H54 (cell line): Measurements from ENCODE around the gene C1orf53.
"Not testable (repeated sequence)": the region's sequence is repeated elsewhere in the genome, so short reads cannot be mapped to it uniquely, and the experiment has no call there.

Experiments
- DNase-seq: peaks from one replicate; pipeline ENCODE4 v3.0.0; 2011; ENCODE audit warnings: low spot score, mixed read lengths; ENCODE audit not compliant: insufficient read length
- FAIRE-seq: peaks from 3 replicates; lab custom pipeline; 2011; peaks lifted over from hg19 to GRCh38; lab: Jason Lieb, UNC
- POLR2A ChIP-seq: IDR thresholded peaks from 2 replicates; pipeline ENCODE4 v1.6.1; 2011; ENCODE audit warnings: low read depth, mild to moderate bottlenecking, low read length

C1orf53 gene

DNA sequence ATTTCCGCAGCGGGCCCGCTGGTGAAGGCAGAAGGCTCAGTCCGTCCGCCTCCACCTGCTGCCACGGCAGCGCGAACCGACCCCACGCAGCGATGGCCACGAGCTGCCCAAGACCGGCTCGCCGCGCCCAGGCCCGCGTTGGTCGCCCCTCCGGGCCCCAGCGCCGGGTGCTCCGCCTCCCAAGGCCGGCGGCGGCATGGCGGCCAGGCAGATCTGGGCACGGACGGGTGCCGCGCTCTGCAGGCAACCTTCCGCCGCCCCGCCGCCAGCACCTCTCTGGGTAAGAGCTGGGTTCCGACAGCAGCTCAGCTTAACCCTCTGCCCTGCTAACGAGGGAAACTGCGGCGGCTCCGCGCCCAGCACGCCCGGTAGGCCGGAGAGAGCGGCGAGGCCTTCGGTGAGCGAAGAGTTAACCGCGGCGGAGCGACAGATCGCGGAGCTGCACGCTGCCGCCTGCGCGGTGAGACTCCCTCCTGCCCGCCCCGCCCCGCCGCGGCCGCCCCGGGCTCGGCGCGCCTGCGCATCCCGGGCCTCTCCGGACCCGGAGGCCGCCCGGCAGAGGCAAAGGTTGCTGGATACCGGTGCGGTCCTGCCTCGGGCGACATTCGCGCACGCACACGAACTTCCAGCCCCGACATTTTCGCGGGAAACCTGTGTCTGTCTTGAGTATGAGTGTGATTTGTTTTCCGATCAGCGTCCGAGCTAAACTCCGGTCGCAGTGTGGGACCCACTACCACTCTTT lies at the start of gene C1orf53:
TSS of gene C1orf53 (plus strand) at position 177 of the 742 bp plus-strand sequence. CDS start at position 197, 20 bp downstream.
- peak; percentile 79 for TF ChIP-seq POLR2A
- FAIRE-seq (no peak), DNase-seq (peak; percentile 93)

DNA sequence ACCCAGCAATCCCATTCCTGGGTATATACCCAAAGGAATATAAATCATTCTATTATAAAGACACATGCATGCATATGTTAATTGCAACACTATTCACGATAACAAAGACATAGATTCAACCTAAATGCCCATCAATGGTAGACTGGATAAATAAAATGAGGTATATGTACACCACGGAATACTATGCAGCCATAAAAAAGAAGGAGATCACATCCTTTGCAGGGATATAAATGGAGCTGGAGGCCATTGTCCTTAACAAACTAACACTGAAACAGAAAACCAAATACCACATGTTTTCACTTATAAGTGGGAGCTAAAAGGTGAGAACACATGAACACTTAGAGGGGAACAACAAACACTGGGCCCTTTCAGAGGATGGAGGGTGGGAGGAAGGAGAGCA lies 46.7 kb upstream of the C1orf53 start:
- DNase-seq, FAIRE-seq: not testable (repeated sequence)

DNA sequence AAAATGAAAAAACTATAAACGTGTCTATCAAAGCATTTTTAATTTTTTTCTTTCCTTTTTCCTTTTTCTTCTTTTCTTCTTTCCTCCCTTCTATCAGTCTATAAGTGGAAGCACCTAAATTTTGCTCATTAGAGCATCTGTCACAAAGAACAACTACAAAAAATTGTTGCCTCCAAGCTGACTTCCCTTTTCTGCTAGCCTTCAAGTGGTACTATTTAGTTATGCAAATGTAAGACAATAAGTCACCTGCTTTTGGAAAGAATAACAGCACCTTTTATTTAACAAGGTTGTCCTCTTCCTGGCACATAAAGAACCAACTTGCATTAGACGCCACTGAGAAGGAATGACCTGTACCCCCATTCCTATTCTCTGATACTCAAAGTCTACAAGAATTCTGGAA lies 45.0 kb upstream of the C1orf53 start:
- FAIRE-seq: no peak
- TF ChIP-seq POLR2A: no peak
- no peak for DNase-seq

DNA sequence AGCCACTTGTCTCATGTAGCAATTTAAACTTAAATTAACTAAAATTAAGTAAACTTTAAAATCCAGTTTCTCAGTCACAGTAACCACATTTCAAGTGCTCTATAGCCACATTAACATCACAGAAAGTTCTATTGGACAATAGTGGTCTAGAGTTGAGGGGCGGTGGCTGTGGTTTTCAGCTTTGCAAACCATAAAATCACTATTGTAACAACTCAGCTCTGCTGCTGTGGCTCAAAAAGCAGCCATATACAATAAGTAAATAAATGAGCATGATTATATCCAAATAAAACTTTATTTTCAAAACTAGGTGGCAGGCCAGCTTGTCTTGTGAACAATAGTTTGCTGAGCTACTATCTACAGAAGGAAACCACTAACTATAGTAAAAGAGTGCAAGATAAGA lies 43.4 kb upstream of the C1orf53 start:
- no peak for TF ChIP-seq POLR2A
- DNase-seq (no peak), FAIRE-seq (no peak)

DNA sequence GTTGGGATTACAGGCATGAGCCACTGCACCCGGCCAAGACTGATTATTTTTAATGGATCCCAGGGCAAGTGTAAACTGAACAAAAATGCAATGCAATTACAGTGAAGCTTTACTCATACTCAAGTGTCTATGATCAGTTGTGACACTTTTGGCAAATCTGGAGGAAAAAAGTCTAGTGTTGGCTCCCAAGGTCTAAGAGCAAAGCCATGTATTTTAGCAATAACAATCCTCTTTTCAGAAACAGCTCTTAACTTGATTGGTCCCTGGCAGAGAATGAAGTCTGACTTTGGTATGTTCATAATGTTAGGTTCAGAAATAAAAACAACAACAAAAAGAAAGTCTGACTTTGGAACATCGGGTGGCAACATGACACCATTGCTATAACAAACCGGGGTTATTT lies 40.2 kb upstream of the C1orf53 start:
- no peak for TF ChIP-seq POLR2A
- no peak for FAIRE-seq
- DNase-seq: no peak

DNA sequence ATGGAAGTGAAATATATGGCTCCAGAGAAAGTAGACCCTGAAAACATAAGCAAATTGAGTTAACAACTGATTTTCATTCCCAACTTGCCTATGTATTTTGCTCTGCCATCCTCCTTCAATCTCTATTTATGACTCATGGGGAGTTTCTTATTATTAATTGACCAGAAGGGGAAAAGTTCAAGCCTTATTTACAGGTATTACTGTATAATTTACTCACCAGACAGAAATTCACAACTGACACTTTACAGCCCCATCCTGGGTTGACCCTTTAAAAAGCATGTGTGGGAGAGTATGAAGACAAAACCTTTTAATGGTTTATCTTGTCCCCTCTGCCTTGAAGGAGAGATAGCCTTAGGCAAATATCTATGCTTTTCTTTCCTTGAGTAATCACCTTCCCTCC lies 39.8 kb upstream of the C1orf53 start:
- TF ChIP-seq POLR2A: no peak
- FAIRE-seq (no peak), DNase-seq (no peak)

DNA sequence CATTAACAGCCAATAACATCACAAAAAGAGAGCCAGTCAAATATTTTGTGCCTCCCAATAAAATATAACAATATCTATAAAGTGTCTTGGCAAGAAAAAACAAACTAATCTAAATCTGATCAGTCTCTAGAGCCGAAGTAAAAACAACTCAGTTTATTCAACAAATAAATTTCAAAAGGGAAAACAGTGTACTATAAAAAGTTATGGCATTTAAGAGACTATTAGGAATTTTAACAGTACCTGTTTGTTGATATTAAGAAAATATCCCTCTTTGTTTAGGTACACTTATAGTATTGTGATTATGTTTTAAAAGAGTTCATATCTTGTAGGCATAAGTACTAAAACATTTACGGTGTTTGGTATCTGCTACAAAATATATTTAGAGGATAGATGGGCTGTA lies 36.6 kb upstream of the C1orf53 start:
- no peak for TF ChIP-seq POLR2A
- DNase-seq (no peak), FAIRE-seq (no peak)

DNA sequence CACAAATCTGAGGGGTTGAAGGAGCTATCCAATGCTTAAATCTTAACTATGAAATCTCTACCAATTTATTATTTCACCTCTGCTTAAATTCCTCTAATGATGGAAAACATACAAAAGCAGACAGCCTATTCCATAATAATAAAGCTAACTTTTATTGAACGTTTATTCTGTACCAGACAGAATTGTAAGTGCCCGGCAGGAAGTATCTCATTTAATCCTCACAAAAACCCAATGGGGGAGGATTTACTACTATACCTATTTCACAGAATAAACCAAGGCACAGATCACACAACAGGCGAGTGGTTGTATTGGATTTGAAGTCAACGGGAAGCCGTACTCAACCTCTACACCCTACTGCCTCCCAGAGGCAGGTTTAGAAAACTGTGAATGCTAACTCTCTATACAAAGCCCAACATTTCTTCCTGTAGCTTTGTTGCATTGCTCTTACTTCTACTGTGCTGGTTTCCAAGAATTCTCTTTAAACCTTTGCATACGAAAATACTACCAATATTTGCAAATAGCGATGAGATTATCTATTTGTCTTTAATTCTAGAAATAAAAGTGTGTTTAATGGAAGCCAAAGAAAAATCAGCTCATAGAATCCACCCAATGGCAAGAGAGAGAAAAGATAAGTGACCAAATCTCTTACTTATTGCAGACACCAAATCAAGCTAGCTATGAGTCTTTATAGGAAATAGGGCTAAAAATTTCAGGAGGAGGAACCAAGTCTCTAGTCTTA lies 33.5 kb upstream of the C1orf53 start:
- TF ChIP-seq POLR2A: no peak
- DNase-seq: peak; percentile 19
- peak; percentile 93 for FAIRE-seq

DNA sequence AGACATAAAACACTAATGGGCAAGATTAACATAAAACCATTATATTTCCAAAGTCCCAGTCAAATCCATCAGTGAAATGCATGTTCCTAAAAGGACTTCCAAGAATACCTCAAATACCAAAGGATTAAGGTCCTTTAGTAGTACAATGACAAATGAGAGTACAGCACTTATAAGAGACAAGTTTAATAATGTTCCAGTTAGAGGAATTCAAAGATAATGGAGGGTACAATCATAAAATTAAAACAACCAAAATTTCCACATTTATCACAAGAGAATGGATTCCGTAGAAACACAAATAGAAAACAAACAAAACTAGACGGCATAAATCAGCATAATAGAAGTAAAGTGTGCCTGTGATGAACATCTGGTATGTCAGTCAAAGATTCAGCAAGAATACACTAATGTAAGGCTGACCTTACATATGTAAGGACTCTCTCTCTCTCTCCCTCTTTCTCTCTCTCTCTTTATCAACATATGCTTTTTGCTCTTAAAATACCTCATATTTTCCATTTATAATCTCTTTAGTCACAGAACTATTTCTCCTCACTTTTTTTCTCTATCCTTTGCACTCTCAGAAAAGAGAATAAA lies 32.8 kb upstream of the C1orf53 start:
- DNase-seq: no peak

DNA sequence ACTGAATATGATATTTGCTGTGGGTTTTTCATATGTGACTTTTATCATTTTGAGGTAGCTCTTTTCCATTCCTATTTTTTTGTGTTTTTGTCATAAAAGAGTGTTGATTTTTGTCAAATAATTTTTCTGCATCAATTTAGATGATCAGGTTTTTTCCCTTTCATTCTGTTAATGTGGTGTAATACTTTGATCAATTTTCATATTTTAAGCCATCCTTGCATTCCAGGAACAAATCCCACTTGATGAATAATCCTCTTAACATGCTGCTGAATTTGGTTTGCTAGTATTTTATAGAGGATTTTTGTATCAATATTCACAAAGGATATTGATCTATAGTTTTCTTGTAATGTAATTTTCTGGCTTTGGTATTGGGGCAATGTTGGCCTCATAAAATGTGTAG lies 25.5 kb upstream of the C1orf53 start:
- FAIRE-seq (no peak), DNase-seq (no peak)
- TF ChIP-seq POLR2A: no peak

More for the DNA sequence above, 32.8 kb upstream of the C1orf53 start:
- TF ChIP-seq POLR2A: no peak
- FAIRE-seq: no peak

DNA sequence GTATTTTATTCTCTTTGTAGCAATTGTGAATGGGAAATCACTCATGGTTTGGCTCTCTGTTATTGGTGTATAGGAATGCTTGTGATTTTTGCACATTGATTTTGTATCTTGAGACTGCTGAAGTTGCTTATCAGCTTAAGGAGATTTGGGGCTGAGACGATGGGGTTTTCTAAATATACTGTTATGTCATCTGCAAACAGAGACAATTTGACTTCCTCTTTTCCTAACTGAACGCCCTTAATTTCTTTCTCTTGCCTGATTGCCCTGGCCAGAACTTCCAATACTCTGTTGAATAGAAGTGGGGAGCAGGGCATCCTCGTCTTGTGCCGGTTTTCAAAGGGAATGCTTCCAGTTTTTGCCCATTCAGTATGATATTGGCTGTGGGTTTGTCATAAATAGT lies 22.0 kb upstream of the C1orf53 start:
- not testable (repeated sequence) for DNase-seq, FAIRE-seq

DNA sequence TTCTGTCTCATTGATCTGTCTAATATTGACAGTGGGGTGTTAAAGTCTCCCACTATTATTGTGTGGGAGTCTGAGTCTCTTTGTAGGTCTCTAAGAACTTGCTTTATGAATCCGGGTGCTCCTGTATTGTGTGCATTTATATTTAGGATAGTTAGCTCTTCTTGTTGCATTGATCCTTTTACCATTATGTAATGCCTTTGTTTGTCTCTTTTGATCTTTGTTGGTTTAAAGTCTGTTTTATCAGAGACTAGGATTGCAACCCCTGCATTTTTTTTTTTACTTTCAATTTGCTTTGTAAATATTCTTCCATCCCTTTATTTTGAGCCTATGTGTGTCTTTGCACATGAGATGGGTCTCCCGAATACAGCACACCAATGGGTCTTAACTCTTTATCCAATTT lies 20.2 kb upstream of the C1orf53 start:
- not testable (repeated sequence) for DNase-seq, FAIRE-seq

DNA sequence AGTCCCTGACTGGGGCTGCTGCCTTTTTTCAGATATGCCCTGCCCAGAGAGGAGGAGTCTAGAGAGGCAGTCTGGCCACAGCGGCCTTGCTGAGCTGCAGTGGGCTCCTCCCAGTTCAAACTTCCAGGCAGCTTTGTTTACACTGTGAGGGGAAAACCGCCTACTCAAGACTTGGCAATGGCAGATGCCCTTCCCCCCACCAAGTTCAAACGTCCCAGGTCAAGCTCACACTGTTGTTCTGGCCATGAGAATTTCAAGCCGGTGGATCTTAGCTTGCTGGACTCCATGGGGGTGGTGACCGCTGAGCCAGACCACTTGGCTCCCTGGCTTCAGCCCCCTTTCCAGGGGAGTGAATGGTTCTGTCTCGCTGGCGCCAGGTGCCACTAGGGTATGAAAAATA lies 18.3 kb upstream of the C1orf53 start:
- DNase-seq: no peak
- FAIRE-seq: no peak
- TF ChIP-seq POLR2A: no peak

DNA sequence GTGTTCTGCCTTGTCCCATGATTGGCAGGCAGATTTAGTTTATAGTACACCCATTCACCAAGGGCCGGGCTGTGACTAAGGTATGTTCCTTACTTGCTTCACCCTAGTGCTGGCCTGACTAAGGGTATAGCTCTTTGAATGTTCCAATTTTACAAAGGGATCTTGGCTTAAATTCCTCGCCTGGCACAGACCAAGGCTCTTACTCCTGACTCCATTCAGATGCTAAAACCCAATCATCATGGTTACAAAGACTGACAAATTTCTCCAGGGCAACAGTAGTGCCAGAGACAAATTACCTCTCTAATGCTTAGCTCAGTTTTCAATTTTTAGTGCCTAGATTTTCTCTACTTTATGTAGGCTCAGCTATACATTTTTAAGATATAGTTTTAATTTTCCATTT lies 11.5 kb upstream of the C1orf53 start:
- no peak for FAIRE-seq
- no peak for DNase-seq
- TF ChIP-seq POLR2A: no peak
